Lower leg skin (tissue), 3 donors: ENCODE data around the gene PXYLP1.

Experiments used
- POLR2A ChIP-seq, 2 donors: fragments of 450-650 bp; IDR thresholded peaks; one replicate each; pipeline ENCODE4 v1.6.1; 2016 to 2017; ENCODE audit warnings: antibody characterized with exemption in 2 of 2, mild to moderate bottlenecking in 1 of 2, moderate library complexity in 1 of 2
- TF ChIP-seq, protein P1 (sequence below), 3 donors: fragments of 450-650 bp; IDR thresholded peaks; one replicate each; pipeline ENCODE4 v1.5.1; 2016; ENCODE audit warnings: antibody characterized with exemption in 3 of 3, mild to moderate bottlenecking in 3 of 3, moderate library complexity in 2 of 3

DNA sequence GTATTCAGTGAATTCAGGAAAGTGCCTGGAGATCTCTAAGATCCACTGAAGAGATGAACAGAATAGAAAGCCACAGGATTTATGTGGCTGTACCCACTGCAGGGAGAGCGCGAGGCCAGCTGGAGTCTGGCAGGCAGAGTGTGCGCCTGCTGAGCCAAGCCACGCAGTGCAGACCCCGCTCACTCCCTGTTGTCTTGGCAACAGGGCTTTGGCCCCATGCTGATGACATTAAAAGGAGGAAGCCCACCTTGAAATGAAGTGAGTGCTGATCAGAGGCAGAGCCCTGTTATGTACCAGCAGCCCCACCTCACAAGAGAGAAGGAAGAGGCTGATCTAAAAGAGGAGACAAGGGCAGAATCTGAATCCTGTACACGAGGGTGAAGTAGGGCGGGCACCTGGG, 36.7 kb downstream of the PXYLP1 start:
- TF ChIP-seq, protein P1, sequence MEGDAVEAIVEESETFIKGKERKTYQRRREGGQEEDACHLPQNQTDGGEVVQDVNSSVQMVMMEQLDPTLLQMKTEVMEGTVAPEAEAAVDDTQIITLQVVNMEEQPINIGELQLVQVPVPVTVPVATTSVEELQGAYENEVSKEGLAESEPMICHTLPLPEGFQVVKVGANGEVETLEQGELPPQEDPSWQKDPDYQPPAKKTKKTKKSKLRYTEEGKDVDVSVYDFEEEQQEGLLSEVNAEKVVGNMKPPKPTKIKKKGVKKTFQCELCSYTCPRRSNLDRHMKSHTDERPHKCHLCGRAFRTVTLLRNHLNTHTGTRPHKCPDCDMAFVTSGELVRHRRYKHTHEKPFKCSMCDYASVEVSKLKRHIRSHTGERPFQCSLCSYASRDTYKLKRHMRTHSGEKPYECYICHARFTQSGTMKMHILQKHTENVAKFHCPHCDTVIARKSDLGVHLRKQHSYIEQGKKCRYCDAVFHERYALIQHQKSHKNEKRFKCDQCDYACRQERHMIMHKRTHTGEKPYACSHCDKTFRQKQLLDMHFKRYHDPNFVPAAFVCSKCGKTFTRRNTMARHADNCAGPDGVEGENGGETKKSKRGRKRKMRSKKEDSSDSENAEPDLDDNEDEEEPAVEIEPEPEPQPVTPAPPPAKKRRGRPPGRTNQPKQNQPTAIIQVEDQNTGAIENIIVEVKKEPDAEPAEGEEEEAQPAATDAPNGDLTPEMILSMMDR (IDR thresholded peaks at IDR 0.05), result no peak
- no peak for TF ChIP-seq POLR2A (IDR thresholded peaks at IDR 0.05)
